GM19463 (cell line): ENCODE results near the gene DNAAF3.
"Not testable (repeated sequence)": the region's sequence is repeated elsewhere in the genome, so short reads cannot be mapped to it uniquely, and the experiment has no call there.

Experiments
- ATAC-seq: cut with Tn5 transposase; IDR thresholded peaks from one replicate; pipeline ENCODE4 v1.9.1; 2021; ENCODE audit warnings: mild to moderate bottlenecking, moderate library complexity; ENCODE audit not compliant: unreplicated experiment

The DNAAF3 gene

GRCh38 chr19:55176076-55176475 lies 9.7 kb upstream of the DNAAF3 start:
- ATAC-seq, result no peak

DNA sequence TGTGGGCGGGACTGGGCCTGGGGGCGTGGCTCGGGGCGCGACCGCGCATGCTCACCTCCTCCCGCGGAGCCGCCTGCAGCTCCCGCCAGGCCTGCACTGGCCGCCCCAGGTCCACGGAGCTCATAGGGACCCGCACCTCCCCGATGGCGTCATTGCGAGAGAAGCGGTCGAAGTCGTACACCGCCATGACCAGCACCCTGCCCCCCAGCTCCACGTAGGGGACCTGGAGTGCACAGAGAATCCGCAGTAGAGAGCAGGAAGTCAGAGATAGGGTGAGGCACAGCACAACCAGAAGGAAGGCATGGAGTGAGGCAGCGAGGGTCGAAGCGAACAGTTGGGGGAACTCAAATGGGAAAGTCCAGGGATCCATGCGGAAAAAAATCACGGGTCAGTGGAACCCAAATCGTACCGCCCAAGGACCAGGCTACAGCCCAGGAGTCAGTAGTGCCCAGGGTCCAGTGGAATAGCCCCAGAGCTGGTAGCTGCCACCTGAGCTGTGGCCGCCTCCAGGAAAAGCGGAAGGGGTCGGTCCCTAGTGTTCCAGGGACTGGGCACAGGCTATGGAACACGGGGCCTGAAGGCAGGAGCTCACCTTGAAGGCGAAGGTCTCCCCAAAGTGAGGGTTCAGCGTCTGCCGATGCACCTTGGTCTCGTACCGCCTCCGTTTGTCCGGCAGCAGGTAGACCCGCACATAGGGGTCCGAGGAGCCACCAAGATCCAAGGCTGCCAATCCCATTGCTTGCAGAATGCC lies 8.9 kb upstream of the DNAAF3 start:
- ATAC-seq, result no peak

GRCh38 chr19:55174425-55175116 lies 8.2 kb upstream of the DNAAF3 start:
- ATAC-seq, result no peak

GRCh38 chr19:55173714-55174409 lies 7.4 kb upstream of the DNAAF3 start:
- no peak for ATAC-seq

DNA sequence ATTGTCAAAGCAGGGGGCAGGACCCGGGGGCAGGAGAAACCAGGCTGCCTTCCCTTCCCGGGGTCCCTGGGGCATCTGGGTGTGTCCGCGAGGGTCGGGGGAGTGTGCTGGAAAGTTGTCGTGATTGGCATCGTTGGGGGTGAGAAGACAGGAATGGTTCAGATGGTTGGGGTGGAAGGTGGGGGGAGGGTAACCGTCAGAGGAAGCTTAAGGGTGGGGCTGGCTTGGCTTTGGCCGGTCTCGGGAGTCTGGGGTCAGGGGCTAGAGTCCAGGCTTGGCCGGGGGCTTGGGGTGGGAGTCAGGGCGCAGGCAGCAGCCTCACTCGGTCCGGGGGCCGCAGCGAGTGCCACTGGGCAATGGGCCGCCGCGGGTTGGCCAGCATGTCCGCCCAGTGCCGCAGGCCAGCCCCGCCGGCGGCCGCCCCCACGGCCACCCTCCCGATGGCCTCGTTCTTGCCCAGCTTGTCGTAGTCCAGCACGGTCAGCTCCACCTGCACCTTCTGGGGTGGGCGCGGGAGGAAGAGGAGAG lies 6.8 kb upstream of the DNAAF3 start:
- no peak for ATAC-seq

DNA sequence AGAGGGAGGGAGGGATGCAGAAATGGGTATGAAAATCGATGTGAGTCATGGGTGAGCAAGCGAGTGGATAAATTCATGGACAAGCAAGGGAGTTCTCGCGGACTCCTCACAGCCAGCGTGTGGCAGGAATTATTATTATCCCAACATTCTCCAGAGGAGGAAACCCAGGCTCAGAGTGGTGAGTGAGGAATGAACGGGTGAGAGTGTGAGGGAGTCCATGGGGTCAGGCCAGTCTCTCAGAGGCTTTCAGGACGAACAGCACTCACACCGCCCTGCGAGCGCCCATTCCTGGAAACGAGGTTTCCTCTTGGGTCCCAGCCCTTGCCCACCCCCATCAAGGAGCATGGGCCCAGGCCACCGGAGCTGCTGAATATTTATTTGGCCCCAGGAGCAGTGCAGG lies 6.3 kb upstream of the DNAAF3 start:
- ATAC-seq, result no peak

GRCh38 chr19:55172318-55172717 lies 5.9 kb upstream of the DNAAF3 start:
- not testable (repeated sequence) for ATAC-seq

GRCh38 chr19:55171440-55171839 lies 5.0 kb upstream of the DNAAF3 start:
- ATAC-seq, result no peak

GRCh38 chr19:55169136-55169535 lies 2.7 kb upstream of the DNAAF3 start:
- no peak for ATAC-seq

- ATAC-seq, result no peak
Measured at GRCh38 chr19:55165952-55166529, 372 bp downstream of the DNAAF3 start.

GRCh38 chr19:55161571-55162322 lies 4.7 kb downstream of the DNAAF3 start:
- no peak for ATAC-seq

DNA sequence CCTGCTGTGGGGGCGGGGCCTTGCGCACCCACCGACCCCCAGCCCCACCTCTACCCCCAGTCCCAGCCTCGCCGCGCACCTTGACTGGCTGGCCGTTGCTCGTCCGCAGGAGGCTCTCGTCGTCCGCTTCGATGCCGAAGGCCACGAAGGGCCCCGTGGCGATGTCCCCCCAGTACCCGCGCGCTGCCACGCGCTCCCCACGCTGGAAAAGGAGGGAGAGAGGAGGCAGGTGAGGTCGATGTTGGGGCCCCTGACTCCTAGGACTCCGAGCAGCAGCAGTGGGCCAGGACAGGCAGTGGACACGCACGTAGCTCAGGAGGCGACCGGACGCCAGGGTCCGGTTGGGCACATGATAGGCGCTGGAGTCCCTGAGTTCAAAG lies 5.4 kb downstream of the DNAAF3 start:
- ATAC-seq, result peak; percentile 17

DNA sequence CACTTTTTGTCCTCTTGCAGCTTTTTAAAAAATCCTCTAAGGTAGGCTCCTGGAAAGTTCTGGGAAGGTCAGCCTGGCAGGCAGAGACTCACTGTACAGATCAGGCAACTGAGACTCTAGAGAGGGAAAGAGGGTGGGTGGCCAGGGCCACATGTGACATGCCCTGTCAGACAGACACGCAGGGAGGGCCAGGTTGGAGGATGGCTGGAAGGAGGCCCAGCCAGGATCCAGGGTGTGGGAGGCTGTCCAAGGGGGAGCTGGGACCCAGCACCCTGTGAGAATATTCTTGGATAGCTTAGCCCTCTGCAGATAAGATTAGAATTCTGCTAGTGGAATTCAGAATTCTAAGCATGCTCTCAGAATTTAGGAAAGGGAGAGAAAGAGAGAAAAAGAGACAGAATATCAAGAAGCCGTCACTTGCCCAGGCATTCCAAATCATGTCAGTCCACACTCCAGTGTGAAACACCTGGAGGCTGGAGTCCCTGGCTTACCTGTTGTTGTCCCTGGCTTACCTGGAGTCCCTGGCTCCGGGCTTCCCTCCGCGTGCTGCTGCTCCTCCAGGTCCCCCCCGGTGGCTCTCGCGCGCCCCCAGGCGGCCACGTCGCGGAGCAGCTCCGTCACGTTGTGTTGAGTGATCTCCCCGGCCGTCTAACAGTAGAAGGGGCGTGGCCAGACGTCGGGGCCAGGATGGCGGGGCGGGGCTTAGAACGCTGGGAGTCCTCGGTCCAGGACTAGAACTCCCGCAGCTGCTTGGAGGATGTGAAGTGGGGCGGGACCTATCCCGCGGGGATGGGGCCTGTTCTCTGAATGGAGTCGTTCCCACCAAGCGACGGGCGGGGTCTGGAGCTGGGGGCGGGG lies 6.1 kb downstream of the DNAAF3 start:
- ATAC-seq, result peak; percentile 68

- no peak for ATAC-seq
Measured at GRCh38 chr19:55158848-55159749, 7.3 kb downstream of the DNAAF3 start.

GRCh38 chr19:55158423-55158822 lies 8.0 kb downstream of the DNAAF3 start:
- no peak for ATAC-seq

DNA sequence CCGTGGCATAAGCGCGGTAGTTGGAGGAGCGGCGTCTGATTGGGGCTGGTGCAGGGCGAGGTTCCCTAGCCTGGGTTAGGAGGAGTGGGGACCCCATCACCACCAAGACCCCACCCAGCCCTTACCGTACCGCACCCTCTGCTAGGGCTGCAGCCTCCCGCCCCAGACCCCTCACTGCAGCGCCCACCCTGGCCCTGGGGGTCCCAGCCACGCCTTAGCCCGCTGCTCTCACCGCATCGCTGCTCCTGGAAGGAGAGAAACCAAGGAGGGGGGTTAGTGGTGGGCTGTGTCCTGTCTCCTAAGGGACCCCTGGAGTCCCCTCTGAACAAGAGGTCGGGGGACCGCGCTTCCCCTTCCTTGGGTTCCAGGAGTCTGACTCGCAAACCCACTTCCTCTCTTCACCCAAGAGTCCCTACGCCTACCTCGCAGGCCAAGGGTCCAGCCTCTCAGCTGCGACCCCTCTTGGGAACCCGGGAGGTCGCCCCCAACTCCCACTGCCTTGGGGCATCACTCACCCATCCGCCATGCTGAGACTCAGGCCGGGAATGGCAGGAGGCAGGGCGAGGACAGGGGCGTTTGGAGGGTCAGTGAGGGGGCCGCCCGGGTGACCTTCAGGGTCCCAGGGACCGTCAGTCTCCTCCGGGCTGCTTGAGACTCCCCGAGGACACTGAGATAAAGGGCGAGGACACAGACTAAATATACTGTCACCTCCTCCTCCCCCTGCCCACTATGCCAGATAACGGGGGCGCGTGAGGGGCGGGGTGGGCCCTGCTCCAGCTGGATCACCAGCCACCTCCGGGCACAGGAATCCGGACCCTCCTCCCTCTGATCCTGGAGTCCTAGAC lies 9.1 kb downstream of the DNAAF3 start, which contains the start of gene TNNI3:
Gene TNNI3 (minus strand): TSS at position 669 of the 845 bp plus-strand sequence. CDS start 143 bp downstream, at position 526.
- no peak for ATAC-seq

- no peak for ATAC-seq
Measured at GRCh38 chr19:55156202-55157063, 10.0 kb downstream of the DNAAF3 start.
